GM20431 (cell line): Measurements from ENCODE around the gene CD151.

Experiments used
- in situ Hi-C: fragments of 300-500 bp; cut with MseI, MboI; formaldehyde crosslinking; loops from one replicate; pipeline ENCODE4 v1.15.0; 2020; ENCODE audit warnings: low sequenced_read_pairs; ENCODE audit not compliant: unreplicated experiment

The CD151 gene

DNA sequence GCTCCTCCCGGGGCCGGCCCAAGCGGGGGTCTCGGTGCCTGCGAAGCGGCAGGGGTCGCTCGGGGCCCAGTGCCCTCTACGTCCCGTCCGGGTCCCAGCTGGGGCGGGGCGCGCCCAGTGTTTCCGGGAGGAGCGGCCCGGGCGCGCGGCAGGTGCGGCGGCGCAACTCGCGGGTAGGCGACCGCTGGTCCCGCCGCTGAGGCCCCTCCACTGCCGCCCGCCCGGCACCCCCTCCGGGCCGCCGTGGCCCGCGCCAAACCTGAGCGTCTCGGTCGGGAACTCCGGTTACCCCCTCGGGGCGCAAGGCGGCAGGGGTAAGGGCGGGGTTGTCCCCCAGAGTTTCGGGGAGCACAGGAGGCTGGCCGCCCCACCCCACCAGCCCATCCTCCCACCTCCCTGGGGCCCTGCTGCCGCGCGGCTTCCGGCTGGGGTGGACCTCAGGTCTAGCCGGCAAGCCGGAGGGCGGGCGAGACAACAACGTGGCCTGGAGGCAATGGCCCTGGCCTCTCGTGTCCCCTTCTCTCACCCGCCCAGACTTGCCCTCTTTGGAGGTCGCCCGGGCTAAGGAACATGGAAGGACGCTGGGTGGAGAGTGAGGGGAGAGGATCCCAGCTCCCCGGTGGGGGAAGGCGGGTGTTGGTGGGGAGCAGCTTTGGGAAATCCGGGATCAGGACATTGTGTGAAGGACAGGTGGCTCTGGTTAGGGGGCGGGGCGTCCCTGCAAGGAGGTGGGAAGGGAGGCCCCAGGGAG lies 5.4 kb upstream of the CD151 start:
- in situ Hi-C loops: no loop called here

DNA sequence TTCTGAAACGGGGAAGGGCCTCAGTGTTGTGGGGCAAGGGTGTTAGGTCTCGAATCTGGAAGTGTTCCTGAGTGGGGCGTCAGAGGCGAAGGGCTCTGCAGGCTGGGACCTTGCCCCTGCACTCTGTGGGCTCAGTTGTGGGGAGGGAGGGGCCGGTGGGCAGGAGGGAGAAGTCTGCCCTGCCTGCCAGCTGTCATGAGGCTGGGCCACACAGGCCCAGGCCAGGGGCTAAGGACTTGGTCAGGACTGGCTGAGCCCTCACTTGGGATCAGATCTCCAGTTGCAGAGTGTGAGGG lies 4.9 kb upstream of the CD151 start, which contains the start of gene CRACR2B:
Gene CRACR2B (plus strand): TSS at position 23 of the 296 bp plus-strand sequence. CDS start 689 bp downstream, outside the sequence.
- in situ Hi-C loops: no loop called here

DNA sequence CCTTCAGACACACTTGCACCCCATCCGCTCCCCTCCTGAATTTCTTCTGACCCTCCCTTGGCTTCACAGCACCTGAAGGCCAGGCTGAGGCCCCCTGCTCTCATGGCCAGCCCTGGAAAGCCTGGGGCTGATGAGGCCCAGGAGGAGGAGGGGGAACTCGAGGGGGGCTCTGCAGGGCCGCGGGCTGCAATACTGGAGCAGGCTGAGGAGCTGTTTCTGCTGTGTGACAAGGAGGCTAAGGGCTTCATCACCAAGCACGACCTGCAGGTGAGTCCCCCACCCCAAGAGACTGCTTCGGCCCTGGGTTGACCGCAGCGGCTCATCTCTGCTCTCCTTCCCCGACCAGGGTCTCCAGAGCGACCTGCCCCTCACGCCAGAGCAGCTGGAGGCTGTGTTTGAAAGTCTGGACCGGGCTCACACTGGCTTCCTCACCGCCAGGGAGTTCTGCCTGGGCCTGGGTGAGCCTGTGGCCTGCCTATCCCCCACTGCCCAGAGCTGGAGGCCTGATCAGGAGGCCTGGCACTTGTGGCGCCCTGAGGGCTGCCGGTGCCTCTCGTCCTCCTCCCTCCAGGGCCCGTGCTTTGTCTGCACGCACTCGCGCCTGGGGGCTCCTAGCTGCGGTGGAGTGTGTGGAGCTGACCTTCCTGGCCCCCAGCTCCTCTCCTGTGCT lies 4.1 kb upstream of the CD151 start:
- in situ Hi-C loops: no loop called here

DNA sequence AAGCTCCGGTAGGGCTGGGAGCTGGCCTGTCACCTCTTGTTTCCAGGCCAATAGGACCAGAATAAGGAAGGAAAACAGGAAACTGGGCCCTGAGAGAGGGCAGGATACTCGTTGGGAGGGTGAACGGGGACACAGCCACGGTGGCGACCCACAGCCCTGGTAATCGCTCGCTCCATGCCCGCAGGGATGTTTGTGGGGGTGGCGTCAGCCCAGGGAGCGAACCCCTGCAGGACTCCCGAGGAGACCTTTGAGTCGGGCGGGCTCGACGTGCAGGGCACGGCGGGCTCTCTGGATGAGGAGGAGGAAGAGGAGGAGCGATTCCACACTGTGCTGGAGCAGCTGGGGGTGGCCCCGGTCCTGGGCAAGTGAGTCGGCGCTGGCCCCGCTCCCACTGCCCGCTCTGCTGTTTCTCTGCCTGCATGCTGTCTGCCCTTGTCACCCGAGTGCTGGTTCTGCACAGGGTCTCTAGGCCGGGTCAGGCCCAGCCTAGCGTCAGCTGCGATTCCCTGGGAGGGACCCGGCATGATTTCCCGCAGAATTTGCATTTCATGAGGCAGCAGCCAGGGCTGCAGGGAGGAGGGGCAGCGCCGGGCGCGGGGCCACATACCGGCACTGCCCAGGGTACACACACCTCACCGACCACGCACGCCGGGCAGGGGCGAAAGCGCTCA lies 3.4 kb upstream of the CD151 start:
- in situ Hi-C loops: no loop called here

DNA sequence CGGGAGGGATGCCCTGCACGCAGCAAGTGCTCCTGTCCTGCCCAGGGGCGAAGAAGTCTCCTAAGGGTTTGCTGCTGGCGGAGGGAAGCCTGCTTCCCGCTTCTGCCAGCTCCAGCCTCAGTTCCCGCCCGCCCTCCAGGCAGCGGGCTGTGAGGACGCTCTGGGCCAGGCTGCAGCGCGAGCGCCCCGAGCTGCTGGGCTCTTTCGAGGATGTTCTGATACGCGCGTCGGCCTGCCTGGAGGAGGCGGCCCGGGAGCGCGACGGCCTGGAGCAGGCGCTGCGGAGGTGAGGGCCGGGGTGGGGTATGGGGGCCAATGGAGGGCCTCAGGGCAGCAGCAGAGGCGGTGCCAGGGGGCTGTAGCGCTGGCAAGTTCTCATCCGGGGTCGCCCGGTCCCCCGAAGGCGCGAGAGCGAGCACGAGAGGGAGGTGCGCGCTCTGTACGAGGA lies 2.9 kb upstream of the CD151 start:
- in situ Hi-C loops: no loop called here

DNA sequence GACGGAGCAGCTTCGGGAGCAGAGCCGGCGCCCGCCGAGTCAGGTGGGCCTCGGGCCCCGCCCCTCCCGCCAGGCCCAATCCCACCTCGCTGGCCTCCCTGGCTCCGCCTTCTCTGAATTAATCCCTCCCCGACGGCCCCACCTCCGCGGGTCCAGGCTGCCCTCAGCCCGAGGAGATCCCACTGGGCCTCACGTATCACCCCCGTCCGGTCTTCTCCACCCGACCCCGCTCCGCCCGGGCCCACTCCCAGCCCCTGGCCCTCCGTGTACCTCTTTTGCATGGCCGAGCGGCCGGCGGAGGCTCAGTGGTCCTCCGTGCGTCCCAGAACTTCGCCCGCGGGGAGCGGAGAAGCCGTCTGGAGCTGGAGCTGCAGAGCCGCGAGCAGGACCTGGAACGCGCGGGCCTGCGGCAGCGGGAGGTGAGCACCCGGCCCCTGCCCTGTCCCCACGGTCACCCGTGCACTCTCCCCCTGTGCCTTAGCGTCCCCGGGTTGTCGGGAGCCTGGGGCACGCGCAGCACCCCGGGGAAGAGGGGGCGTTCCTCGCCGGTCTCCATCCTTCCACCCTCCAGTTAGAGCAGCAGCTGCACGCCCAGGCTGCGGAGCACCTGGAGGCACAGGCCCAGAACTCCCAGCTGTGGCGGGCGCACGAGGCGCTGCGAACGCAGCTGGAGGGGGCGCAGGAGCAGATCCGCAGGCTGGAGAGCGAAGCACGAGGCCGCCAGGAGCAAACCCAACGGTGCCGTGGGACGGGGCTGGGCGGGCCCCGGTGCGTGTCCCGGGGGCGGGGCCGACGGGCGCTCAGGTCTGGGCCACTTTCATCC lies 2.2 kb upstream of the CD151 start:
- in situ Hi-C loops: no loop called here

DNA sequence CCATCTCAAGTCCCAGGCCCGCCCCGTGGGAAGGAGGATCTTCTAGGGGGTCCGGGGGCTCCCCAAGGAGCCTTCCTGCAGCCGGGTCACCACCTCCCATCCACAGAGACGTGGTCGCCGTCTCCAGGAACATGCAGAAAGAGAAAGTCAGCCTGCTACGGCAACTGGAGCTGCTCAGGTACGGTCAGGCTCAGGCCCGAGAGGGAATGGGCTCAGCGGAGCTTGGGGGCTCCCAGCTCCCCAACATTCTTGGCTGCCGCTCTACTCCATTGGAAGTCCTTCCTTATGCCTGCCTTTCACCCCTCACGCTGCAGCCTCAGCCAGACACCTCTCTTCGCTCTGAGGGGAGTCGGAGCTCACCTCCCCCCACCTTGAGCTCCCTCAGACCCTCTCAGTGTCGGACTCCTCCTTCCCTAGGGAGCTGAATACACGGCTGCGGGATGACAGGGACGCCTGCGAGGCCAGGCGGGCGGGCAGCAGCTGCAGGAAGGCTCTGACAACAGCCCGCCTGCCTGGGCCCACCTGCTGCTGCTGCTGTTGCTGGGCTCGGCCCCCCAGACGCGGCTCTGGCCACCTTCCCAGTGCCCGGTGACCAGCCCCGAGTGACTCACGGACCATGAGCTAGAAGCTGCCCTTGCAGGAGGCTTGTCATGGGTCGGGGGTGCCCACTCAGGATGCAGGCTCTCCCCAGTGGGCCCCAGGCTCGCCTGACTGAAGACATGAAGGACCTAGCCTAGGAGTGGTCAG lies 1.5 kb upstream of the CD151 start:
- in situ Hi-C loops: no loop called here

DNA sequence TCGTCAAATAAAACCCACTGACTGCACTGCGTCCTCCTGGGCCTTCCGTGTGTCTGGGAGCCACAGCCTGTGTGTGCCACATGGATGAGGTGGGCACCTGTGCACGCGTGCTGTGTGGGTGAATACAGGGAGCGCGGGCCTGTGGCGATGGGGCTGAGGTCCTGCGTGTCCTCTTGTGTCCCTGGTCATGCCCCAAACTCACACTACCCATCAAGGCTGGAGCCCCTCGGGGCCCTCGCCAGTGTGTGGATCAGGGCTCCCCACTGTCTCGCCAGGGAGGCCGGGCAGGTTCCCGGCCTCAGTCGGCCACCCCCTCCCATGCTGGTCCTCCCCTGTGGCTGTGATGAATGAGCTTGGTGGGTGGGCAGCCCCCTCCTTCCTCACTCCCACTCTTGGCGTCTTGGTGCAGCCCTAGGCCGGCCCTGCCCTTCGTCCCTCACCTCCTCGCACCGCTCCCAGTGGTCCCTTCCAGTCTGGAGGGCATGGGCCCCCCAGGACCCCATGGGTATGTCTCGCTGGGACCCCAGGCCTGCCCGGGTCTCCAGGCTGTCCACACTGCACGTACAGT lies 707 bp upstream of the CD151 start:
- in situ Hi-C loops: no loop called here

DNA sequence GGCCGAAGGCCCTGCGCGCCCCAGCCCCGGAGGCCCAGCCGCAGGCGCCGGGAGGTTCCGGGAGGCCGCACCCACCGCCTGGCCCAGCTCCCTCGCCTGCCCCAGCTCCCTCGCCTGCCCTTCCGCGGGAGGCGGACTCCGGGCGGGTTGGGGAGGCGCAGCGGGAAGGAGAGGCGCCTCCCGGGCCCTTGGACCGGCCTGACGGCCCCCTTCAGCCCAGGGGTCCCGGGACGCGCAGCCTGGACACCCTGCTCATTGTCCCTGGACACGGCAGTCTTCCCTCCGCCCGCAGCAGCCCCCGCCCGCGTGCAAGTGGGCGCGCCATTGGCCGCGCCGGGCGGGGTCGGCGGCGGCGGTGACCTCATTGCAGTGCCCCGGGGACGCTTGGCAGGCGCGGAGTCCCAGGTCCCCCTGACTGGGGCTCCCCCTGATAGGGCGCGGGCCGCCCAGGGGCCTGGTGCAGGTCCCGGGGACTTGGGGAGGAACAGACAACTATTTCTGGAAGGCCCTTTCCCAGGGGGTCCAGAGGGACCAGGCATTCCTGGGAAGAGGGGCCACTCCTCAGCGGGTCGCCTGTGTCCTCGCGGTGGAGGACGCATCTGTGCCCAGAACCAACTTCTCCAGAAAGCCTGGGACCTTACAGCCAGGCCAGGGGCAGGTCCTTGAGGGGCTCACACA lies 501 bp downstream of the CD151 start:
- in situ Hi-C loops: no loop called here

DNA sequence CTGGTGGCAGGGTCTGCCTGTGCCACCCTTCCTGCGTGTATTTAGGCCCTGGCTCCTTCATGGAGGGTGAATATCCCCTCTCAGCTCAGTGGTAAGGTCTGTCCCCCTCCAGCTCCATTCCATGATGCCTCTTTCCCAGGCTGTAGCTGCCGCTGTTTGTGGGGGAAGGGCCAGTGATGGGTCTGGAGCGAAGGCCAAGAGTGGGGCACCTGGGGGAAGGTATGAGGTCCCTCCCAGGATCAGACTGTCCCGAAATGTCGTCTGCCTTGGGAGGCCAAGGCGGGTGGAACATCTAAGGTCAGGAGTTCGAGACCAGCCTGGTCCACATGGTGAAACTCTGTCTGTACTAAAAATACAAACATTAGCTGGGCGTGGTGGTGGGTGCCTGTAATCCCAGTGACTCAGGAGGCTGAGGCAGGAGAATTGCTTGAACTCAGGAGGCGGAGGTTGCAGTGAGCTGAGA lies 1.1 kb downstream of the CD151 start:
- in situ Hi-C loops: no loop called here

DNA sequence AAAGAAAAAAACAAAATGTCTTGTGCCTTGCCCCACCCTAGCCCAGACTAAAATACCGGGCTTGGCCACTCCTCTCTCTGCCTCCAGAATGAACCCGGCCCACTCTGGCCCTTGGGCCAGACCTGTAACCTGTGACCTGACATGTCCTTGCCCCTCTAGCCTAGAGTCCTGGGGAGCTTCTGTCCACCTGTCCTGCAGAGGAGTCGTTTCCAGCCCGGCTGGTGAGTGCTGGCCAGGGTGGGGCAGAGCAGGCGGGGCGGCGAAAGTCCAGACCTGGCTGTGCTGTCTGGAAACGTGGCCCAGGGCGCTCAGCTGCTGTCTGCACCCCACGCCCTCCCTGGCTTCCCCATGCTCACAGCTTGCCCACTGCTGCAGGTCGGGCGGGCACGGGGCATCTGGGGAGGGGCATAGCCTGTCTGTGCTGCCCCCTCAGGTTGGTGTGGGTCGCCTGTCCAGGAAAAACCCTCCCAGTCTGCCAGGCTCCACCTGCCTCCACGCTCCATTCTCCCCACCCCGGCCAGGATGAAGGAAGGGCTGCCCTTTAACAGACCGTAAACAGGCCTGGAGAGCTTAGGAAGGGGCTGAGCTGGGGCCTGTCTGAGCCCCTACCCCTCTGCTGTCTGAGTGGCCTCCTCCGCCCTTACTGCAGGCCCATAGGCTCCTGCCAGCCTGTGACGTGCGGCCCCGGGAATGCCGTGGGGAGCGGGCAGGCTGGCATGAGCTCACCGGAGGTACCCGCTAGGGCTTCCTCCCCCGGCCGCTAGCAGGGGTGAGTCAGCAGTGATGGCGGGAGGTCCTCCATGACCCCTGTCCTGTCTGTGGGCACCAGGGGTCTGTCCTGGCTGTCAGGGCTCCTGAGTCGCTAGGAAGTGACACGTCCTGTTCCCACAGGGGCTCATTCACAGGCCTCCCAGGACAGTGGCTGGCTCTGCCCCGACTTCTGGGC lies 1.9 kb downstream of the CD151 start:
- in situ Hi-C loops: no loop called here

DNA sequence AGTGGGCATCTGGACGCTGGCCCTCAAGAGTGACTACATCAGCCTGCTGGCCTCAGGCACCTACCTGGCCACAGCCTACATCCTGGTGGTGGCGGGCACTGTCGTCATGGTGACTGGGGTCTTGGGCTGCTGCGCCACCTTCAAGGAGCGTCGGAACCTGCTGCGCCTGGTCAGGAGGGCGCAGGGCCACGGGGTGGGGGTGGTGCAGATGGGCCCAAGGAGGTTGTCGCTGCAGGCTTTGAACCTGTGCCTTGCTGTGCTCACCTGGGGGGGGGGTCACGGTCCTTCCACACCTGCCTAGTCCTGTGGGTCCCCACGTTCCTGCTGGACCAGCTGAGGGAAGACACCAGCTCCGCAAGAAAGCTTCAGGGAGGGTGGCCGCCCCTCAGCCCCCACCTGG lies 3.5 kb downstream of the CD151 start:
- in situ Hi-C loops: no loop called here

DNA sequence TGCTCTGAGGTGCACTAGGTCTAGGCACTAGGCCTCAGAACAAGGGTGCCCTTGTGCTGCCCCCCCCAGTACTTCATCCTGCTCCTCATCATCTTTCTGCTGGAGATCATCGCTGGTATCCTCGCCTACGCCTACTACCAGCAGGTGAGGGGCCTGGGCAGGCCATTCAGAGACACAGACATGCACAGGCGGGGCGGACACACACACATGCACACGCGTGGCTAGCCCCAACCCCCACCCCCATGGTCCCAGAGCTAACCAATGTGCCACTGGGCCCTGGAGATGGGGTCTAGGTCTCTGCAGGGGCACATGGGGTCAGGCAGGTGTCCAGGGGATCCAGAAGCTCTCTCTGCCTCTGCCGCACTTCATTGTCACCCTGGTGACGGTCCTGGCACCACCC lies 3.9 kb downstream of the CD151 start:
- in situ Hi-C loops: no loop called here

DNA sequence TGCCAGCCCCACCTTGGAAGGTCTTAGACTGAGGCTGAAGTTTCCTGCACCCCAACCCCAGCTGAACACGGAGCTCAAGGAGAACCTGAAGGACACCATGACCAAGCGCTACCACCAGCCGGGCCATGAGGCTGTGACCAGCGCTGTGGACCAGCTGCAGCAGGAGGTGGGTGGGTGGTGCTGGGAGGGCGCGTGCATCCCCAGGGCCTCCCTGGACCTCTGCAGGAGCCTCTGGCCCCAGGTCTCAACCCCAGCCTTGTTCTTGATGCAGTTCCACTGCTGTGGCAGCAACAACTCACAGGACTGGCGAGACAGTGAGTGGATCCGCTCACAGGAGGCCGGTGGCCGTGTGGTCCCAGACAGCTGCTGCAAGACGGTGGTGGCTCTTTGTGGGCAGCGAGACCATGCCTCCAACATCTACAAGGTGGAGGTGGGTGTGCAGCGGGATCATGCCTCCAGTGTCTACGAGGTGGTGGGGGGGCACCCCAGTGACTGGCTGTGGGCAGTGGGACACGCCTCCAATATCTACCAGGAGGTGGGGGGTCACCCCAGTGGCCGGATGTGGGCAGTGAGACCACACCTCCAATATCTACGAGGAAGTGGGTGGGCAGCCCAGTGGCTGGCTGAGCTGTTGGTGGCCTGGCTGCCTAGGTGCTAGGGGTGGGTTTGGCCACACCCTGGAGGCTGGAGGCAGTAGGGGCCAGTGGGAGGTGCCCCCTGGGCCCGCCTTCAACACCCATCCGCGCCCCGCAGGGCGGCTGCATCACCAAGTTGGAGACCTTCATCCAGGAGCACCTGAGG lies 4.6 kb downstream of the CD151 start:
- in situ Hi-C loops: no loop called here

DNA sequence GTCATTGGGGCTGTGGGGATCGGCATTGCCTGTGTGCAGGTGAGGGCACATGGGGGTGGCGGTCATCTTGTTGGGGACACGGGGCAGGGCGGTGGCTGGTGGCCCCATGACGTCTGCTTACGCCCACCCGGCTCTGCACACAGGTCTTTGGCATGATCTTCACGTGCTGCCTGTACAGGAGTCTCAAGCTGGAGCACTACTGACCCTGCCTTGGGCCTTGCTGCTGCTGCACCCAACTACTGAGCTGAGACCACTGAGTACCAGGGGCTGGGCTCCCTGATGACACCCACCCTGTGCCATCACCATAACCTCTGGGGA lies 5.2 kb downstream of the CD151 start:
- in situ Hi-C loops: no loop called here

DNA sequence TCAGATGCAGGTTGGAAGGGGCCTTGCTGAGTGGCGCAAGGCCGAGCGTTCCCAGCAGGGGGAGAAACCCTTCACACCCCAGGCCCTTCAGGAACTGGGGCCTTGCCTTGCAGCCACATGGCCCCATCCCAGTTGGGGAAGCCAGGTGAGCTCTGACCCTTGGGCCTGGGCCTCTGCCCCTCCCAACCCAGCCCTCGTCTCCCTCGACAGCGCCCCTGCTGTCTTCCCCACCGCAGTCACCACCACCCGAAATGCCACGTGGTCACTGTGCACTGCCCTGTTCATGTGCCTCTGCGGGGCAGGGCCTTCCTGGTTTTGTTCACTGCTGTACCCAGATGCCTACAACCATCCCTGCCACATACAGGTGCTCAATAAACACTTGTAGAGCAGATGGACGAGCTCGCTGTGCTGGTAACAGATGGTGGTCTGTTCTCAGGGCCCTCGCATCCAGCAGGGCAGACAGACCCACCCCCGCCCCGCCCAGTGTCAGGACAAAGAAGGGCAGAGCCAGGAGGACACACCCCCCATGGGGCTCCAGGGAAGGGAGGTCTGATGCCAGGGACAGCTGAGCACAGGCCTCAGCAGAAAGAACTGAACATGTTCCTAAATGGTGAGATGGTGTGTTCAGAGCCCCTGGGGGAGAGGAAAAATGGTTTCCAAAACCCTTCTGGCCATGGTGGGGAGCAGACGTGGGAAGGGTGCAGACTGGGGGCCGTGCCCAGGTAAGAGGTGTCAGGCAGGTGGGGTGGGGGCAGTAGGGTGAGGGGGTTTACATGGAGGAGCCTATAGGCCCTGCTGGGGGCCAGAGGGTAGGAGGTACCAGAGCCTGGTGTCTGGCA lies 5.9 kb downstream of the CD151 start:
- in situ Hi-C loops: no loop called here
